Activated B cell treated with CpG ODN at 0.5 μM for 24 hours (primary cell): ENCODE measurements around the gene OMA1. TPM values are rescaled to one million over a fixed set of nuclear protein-coding genes. Genes with fewer than 3 reads are reported as not detected.
"Not testable (repeated sequence)": the region's sequence is repeated elsewhere in the genome, so short reads cannot be mapped to it uniquely, and the experiment has no call there.

Experiments used
- ATAC-seq: fragments of 200-7000 bp; cut with Tn5 transposase; one replicate; pipeline ENCODE4 v1.10.0; 2021; ENCODE audit warnings: low read depth, mild to moderate bottlenecking, moderate library complexity
- CTCF ChIA-PET: fragments of 350-600 bp; sonication (Branson Sonifier 250); formaldehyde crosslinking; loops from one replicate; lab custom pipeline; 2021; ENCODE audit warnings: antibody characterized with exemption; lab: Charles Lee
- POLR2A ChIA-PET: fragments of 350-600 bp; sonication (Branson Sonifier 250); formaldehyde crosslinking; loops from one replicate; lab custom pipeline; 2021; ENCODE audit warnings: antibody characterized with exemption; lab: Charles Lee
- DNase-seq: peaks from one replicate; pipeline ENCODE4 v3.0.0; 2022
- H3K27ac Mint-ChIP-seq: one replicate; pipeline ENCODE4 v1.8.0; 2020; ENCODE audit warnings: mixed read lengths
- H3K27me3 Mint-ChIP-seq: one replicate; pipeline ENCODE4 v1.8.0; 2021; ENCODE audit warnings: mixed read lengths
- H3K36me3 Mint-ChIP-seq: one replicate; pipeline ENCODE4 v1.8.0; 2021; ENCODE audit warnings: low read depth, mixed read lengths
- H3K4me1 Mint-ChIP-seq: one replicate; pipeline ENCODE4 v1.8.0; 2021; ENCODE audit warnings: mixed read lengths
- H3K4me3 Mint-ChIP-seq: one replicate; pipeline ENCODE4 v1.8.0; 2020; ENCODE audit warnings: mild to moderate bottlenecking, mixed read lengths
- H3K9me3 Mint-ChIP-seq: one replicate; pipeline ENCODE4 v1.8.0; 2020; ENCODE audit warnings: mixed read lengths
- intact Hi-C: fragments of 100-400 bp; cut with micrococcal nuclease; formaldehyde crosslinking; loops from one replicate; pipeline ENCODE4 v1.15.1; 2024
- total RNA-seq: library from RNA; stranded (reverse); gene quantifications from 2 replicates; pipeline ENCODE4 v1.2.3, GENCODE V29; 2022
- TF ChIP-seq, protein P1 (sequence below): fragments of 200-600 bp; IDR thresholded peaks from one replicate; pipeline ENCODE4 v1.8.0; 2022; ENCODE audit warnings: antibody characterized with exemption, mild to moderate bottlenecking

The OMA1 gene
- total RNA-seq, 1 donor from 2014 or later: 48.7 TPM

DNA sequence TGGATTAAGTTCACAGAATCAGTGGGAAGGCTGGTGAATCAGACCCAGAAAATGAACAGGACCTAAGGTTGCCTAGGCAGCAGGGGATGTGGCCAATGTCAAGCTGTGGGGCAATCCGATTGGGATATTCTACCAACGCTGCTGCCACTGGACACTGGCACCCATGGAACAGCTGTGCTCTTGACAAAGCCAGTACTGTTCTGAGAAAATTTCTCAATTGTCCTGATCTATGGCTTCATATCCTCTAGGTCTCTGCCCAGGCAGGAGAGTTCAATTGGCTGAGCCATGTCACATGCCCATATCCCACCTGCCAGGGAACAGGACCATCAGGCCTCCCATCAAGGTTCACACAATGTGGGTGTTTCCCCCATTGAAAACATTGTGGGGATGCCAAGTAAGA, 24.3 kb upstream of the OMA1 start:
- Mint-ChIP-seq H3K36me3 (no peaks in the 10 kb centered on the region), H3K9me3 (no peaks in the 10 kb centered on the region), H3K27me3 (peaks cover 53% of the 10 kb centered on the region), H3K4me3 (no peak overlapping the region), H3K27ac (no peak overlapping the region), H3K4me1 (peaks cover 12% of the 10 kb centered on the region)
- TF ChIP-seq, protein P1, sequence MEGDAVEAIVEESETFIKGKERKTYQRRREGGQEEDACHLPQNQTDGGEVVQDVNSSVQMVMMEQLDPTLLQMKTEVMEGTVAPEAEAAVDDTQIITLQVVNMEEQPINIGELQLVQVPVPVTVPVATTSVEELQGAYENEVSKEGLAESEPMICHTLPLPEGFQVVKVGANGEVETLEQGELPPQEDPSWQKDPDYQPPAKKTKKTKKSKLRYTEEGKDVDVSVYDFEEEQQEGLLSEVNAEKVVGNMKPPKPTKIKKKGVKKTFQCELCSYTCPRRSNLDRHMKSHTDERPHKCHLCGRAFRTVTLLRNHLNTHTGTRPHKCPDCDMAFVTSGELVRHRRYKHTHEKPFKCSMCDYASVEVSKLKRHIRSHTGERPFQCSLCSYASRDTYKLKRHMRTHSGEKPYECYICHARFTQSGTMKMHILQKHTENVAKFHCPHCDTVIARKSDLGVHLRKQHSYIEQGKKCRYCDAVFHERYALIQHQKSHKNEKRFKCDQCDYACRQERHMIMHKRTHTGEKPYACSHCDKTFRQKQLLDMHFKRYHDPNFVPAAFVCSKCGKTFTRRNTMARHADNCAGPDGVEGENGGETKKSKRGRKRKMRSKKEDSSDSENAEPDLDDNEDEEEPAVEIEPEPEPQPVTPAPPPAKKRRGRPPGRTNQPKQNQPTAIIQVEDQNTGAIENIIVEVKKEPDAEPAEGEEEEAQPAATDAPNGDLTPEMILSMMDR: no peak
- DNase-seq (no peak), ATAC-seq (no peak)
- CTCF ChIA-PET: no interaction called here
- POLR2A ChIA-PET: no interaction called here
- intact Hi-C loops: no loop called here

GRCh38 chr1:58570094-58570493, 23.6 kb upstream of the OMA1 start:
- Mint-ChIP-seq H3K4me1 (peaks cover 10% of the 10 kb centered on the region), H3K27me3 (peaks cover 49% of the 10 kb centered on the region), H3K9me3 (no peaks in the 10 kb centered on the region), H3K4me3 (no peak overlapping the region), H3K36me3 (no peaks in the 10 kb centered on the region), H3K27ac (no peak overlapping the region)
- intact Hi-C loops: no loop called here
- TF ChIP-seq, protein P1: no peak
- no peak for ATAC-seq
- CTCF ChIA-PET: no interaction called here
- no peak for DNase-seq
- POLR2A ChIA-PET: no interaction called here

DNA sequence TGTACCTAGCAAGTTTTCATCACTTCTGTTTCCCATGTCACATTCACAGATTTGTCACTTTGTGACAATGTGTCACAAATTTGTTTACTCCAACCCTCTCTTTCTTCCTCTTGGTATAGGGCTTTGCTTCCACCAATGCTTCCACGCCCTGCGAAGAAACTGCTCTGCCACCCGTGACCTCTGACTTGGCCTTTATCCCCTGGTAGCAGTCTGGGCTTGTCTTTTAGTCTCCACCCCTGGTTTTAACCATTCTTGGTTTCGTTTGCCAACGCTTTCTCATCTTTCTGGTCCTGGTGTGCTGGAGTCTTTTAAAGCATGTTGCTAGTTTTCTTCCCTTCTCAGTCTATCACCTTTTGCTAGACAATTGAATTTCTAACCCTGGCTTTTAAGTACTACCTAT, 22.4 kb upstream of the OMA1 start:
- ChIA-PET POLR2A (no interaction called here), CTCF (no interaction called here)
- peaks cover 8% of the 10 kb centered on the region for H3K4me1 Mint-ChIP-seq
- TF ChIP-seq, protein P1: no peak
- H3K27me3 Mint-ChIP-seq: peaks cover 45% of the 10 kb centered on the region
- no peak overlapping the region for H3K4me3 Mint-ChIP-seq
- H3K9me3 Mint-ChIP-seq: no peaks in the 10 kb centered on the region
- no peaks in the 10 kb centered on the region for H3K36me3 Mint-ChIP-seq
- ATAC-seq (no peak), DNase-seq (no peak)
- H3K27ac Mint-ChIP-seq: no peak overlapping the region
- intact Hi-C loops: no loop called here

DNA sequence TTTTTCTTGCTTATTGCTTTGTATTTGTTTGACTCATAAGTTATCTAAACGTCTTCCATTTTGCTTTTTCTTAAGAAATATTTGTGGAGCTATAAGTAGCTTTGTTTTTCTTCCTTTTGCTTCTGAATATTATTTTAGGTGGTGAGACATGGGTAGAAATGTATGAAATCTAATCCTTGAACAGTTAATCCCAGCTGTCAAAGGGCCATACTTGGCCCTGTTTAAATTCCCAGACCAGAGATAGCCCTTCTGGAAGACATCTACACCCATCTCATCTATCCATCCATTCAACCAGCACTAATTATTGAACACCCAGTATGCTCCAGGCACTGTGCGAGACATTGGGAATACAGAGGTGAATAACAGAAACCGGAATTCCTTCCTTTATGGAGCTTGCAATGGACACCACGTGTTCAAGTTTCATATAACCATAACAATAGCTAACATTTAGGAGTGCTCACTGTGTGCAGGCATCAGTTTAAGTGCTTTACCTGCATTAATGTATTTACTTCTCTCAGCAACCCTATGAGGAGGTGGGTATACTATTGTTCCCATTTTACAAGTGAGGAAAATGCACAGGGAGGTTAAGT, 21.8 kb upstream of the OMA1 start:
- ATAC-seq (no peak), DNase-seq (no peak)
- Mint-ChIP-seq H3K27ac (no peak overlapping the region), H3K9me3 (no peaks in the 10 kb centered on the region), H3K36me3 (no peaks in the 10 kb centered on the region), H3K27me3 (peaks cover 43% of the 10 kb centered on the region), H3K4me1 (peaks cover 2% of the 10 kb centered on the region), H3K4me3 (no peak overlapping the region)
- TF ChIP-seq, protein P1: no peak
- POLR2A ChIA-PET: no interaction called here
- intact Hi-C loops: no loop called here
- CTCF ChIA-PET: no interaction called here

DNA sequence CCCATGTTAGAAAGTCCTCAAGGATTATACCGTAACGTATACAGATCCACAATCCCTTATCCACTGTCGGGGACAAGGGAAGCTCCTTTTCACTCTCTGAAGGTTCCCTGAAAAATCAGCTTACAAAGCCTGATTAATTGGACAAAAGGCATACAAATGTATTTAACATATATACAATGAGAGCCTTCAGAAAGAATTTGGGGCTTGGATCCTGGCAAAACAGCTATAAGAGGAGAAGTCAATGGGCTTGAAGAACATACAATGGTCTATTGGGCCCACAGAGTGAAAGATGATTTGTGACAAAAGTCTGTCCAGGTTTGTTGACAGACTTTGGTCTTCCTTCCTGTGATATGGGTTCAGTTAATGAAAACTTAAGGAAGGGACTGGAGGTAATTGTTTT, 19.8 kb upstream of the OMA1 start:
- intact Hi-C loops: no loop called here
- ATAC-seq (no peak), DNase-seq (no peak)
- no peak overlapping the region for H3K27ac Mint-ChIP-seq
- H3K4me3 Mint-ChIP-seq: no peak overlapping the region
- TF ChIP-seq, protein P1: no peak
- H3K36me3 Mint-ChIP-seq: no peaks in the 10 kb centered on the region
- H3K9me3 Mint-ChIP-seq: no peaks in the 10 kb centered on the region
- H3K4me1 Mint-ChIP-seq: no peaks in the 10 kb centered on the region
- ChIA-PET CTCF (no interaction called here), POLR2A (no interaction called here)
- peaks cover 37% of the 10 kb centered on the region for H3K27me3 Mint-ChIP-seq

GRCh38 chr1:58563715-58564114, 17.2 kb upstream of the OMA1 start:
- intact Hi-C loops, H3K27ac Mint-ChIP-seq: not testable (repeated sequence)

More at GRCh38 chr1:58563715-58564114, 17.2 kb upstream of the OMA1 start:
- H3K4me3 Mint-ChIP-seq, POLR2A ChIA-PET, ATAC-seq, H3K36me3 Mint-ChIP-seq, H3K9me3 Mint-ChIP-seq, CTCF ChIA-PET, DNase-seq, H3K4me1 Mint-ChIP-seq: not testable (repeated sequence)
- H3K27me3 Mint-ChIP-seq: peaks cover 27% of the 10 kb centered on the region
